ENCODE measurements around the gene TADA3.

- TF ChIP-seq JUN (IDR thresholded peaks at IDR 0.05) (no peak), POLR2A (IDR thresholded peaks at IDR 0.05; ENCODE audit: low read length) (no peak), CHD4 (IDR thresholded peaks at IDR 0.05; ENCODE audit: borderline replicate concordance) (no peak), EHMT2 (IDR thresholded peaks at IDR 0.05; ENCODE audit: low read depth) (no peak)
- TF ChIP-seq, protein P1, sequence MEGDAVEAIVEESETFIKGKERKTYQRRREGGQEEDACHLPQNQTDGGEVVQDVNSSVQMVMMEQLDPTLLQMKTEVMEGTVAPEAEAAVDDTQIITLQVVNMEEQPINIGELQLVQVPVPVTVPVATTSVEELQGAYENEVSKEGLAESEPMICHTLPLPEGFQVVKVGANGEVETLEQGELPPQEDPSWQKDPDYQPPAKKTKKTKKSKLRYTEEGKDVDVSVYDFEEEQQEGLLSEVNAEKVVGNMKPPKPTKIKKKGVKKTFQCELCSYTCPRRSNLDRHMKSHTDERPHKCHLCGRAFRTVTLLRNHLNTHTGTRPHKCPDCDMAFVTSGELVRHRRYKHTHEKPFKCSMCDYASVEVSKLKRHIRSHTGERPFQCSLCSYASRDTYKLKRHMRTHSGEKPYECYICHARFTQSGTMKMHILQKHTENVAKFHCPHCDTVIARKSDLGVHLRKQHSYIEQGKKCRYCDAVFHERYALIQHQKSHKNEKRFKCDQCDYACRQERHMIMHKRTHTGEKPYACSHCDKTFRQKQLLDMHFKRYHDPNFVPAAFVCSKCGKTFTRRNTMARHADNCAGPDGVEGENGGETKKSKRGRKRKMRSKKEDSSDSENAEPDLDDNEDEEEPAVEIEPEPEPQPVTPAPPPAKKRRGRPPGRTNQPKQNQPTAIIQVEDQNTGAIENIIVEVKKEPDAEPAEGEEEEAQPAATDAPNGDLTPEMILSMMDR (IDR thresholded peaks at IDR 0.05): no peak
These were observed 33.3 kb upstream of the TADA3 start for GRCh38 chr3:9825451-9826040.
